Measurements from ENCODE around the gene VSIG10L2.

GRCh38 chr11:125934473-125934872, 11.4 kb upstream of the VSIG10L2 start:
- TF ChIP-seq CTCF (IDR thresholded peaks at IDR 0.05) (no peak), POLR2A (IDR thresholded peaks at IDR 0.05) (no peak)
